Adipose tissue (tissue), 3 donors: ENCODE results near the gene TRIL. TPM values are rescaled to one million over a fixed set of nuclear protein-coding genes. Genes with fewer than 3 reads are reported as not detected.

Experiments used
- H3K27ac ChIP-seq: one replicate; pipeline ENCODE4 v1.5.1; 2013; ENCODE audit warnings: low read depth, low read length
- whole genome bisulfite sequencing, 3 donors: extraction: QIAGEN DNeasy Blood & Tissue Kit; methylation state at CpG; one replicate each; pipeline ENCODE4 v1.1.7; 2013; 5-methylcytosine and 5-hydroxymethylcytosine counted together
- polyA plus RNA-seq, 3 donors: library from polyadenylated mRNA; stranded (reverse); fragments of 200-250 nt; gene quantifications; one replicate each; pipeline ENCODE4 v1.2.3, GENCODE V29; 2013
- donor health status: healthy with polysubstance abuse.
- donor health status: Bipolar disorder and iron deficiency.
- donor health status: healthy.

TRIL gene
- polyA plus RNA-seq, 3 donors: 0.45 to 2.2 (median 1.7) TPM

GRCh38 chr7:28954946-28955345, 3.2 kb downstream of the TRIL start:
- no peak overlapping the region for H3K27ac ChIP-seq
- 65 to 70% (median 69%) methylated on average over 5 of the region's 5 CpGs for WGBS, 3 donors

GRCh38 chr7:28954471-28954870, 3.7 kb downstream of the TRIL start:
- H3K27ac ChIP-seq: no peak overlapping the region

- 18 to 68% (median 29%) methylated on average over 4 of the region's 4 CpGs for WGBS, 3 donors
- no peak overlapping the region for H3K27ac ChIP-seq
These were observed 4.5 kb downstream of the TRIL start for GRCh38 chr7:28953633-28954032.

- WGBS, 3 donors: 51 to 63% (median 58%) methylated on average over 3 of the region's 3 CpGs
These were observed 16.0 kb downstream of the TRIL start for GRCh38 chr7:28942168-28942567.

GRCh38 chr7:28941633-28942032, 16.5 kb downstream of the TRIL start:
- 84 to 92% (median 84%) methylated on average over 5 of the region's 5 CpGs for WGBS, 3 donors
- no peak overlapping the region for H3K27ac ChIP-seq

More at GRCh38 chr7:28942168-28942567, 16.0 kb downstream of the TRIL start:
- H3K27ac ChIP-seq: no peak overlapping the region

GRCh38 chr7:28940741-28941384, 17.3 kb downstream of the TRIL start:
- WGBS, 3 donors: 77 to 88% (median 79%) methylated on average over 11 of the region's 11 CpGs
- H3K27ac ChIP-seq: no peak overlapping the region

GRCh38 chr7:28939844-28940544, 18.1 kb downstream of the TRIL start:
- WGBS, 3 donors: 62 to 74% (median 64%) methylated on average over 7 of the region's 7 CpGs
- H3K27ac ChIP-seq: no peak overlapping the region

- H3K27ac ChIP-seq: no peak overlapping the region
- WGBS, 3 donors: 36 to 64% (median 53%) methylated on average over 5 of the region's 5 CpGs
These were observed 18.8 kb downstream of the TRIL start for GRCh38 chr7:28939367-28939766.

- no peak overlapping the region for H3K27ac ChIP-seq
- WGBS, 3 donors: 67 to 81% (median 81%) methylated on average over 7 of the region's 7 CpGs
These were observed 20.5 kb downstream of the TRIL start for GRCh38 chr7:28937619-28938018.

GRCh38 chr7:28937103-28937502, 21.0 kb downstream of the TRIL start:
- H3K27ac ChIP-seq: no peak overlapping the region
- WGBS, 3 donors: 70 to 75% (median 73%) methylated on average over 6 of the region's 6 CpGs

GRCh38 chr7:28933846-28934320, 24.2 kb downstream of the TRIL start:
- 71 to 79% (median 76%) methylated on average over 2 of the region's 2 CpGs for WGBS, 3 donors

GRCh38 chr7:28931565-28931964, 26.6 kb downstream of the TRIL start:
- WGBS, 3 donors: 79 to 92% (median 91%) methylated on average over 3 of the region's 3 CpGs
- no peak overlapping the region for H3K27ac ChIP-seq

More at GRCh38 chr7:28933846-28934320, 24.2 kb downstream of the TRIL start:
- no peak overlapping the region for H3K27ac ChIP-seq

GRCh38 chr7:28926871-28927597, 31.1 kb downstream of the TRIL start:
- no peak overlapping the region for H3K27ac ChIP-seq
- WGBS, 3 donors: 3 to 4% (median 4%) methylated on average over 22 of the region's 22 CpGs

GRCh38 chr7:28922624-28923331, 35.4 kb downstream of the TRIL start:
- WGBS, 3 donors: 6% methylated on average over 7 of the region's 7 CpGs
- H3K27ac ChIP-seq: no peak overlapping the region

GRCh38 chr7:28921822-28922221, 36.3 kb downstream of the TRIL start:
- 0 to 1% (median 0%) methylated on average over 4 of the region's 4 CpGs for WGBS, 3 donors

GRCh38 chr7:28920424-28920823, 37.7 kb downstream of the TRIL start:
- no peak overlapping the region for H3K27ac ChIP-seq
- 89 to 93% (median 92%) methylated on average over 6 of the region's 6 CpGs for WGBS, 3 donors

More at GRCh38 chr7:28921822-28922221, 36.3 kb downstream of the TRIL start:
- no peak overlapping the region for H3K27ac ChIP-seq

- H3K27ac ChIP-seq: no peak overlapping the region
- 56 to 69% (median 66%) methylated on average over 9 of the region's 9 CpGs for WGBS, 3 donors
These were observed 38.6 kb downstream of the TRIL start for GRCh38 chr7:28919510-28919909.

GRCh38 chr7:28908775-28909174, 49.4 kb downstream of the TRIL start:
- no peak overlapping the region for H3K27ac ChIP-seq
- 79 to 87% (median 82%) methylated on average over 5 of the region's 5 CpGs for WGBS, 3 donors

- no peak overlapping the region for H3K27ac ChIP-seq
- WGBS, 3 donors: 94 to 98% (median 96%) methylated on average over 3 of the region's 3 CpGs
These were observed 52.7 kb downstream of the TRIL start for GRCh38 chr7:28905464-28905863.
